IPS DF 6.9 (cell line): Measurements from ENCODE around the gene TCF4.

ENCODE experiments used
- DNase-seq: peaks from one replicate; pipeline ENCODE4 v3.0.0-alpha.2; 2013; ENCODE audit warnings: low read depth, low spot score
- H3K27ac ChIP-seq: one replicate; pipeline ENCODE4 v1.5.1; 2013; ENCODE audit warnings: low read length, control low read depth
- H3K27me3 ChIP-seq: 2 replicates; pipeline ENCODE4 v1.6.1; 2013; ENCODE audit warnings: mild to moderate bottlenecking, low read length; ENCODE audit not compliant: control insufficient read depth, insufficient read depth
- H3K36me3 ChIP-seq: 2 replicates; pipeline ENCODE4 v1.6.1; 2013; ENCODE audit warnings: low read length; ENCODE audit not compliant: control insufficient read depth, insufficient read depth
- H3K4me1 ChIP-seq: 2 replicates; pipeline ENCODE4 v1.6.1; 2013; ENCODE audit warnings: low read length; ENCODE audit not compliant: control insufficient read depth, insufficient read depth
- H3K4me3 ChIP-seq: 2 replicates; pipeline ENCODE4 v1.5.1; 2013; ENCODE audit warnings: mild to moderate bottlenecking, low read length
- H3K9me3 ChIP-seq: 2 replicates; pipeline ENCODE4 v1.6.1; 2013; ENCODE audit warnings: low read length, inconsistent platforms; ENCODE audit not compliant: control insufficient read depth, insufficient read depth
- WGBS: extraction: QIAGEN DNeasy Blood & Tissue Kit; methylation state at CpG from one replicate; pipeline ENCODE4 v1.1.7; 2013; ENCODE audit warnings: mixed read lengths, missing lambda C conversion rate; ENCODE audit not compliant: insufficient read length, insufficient coverage; 5-methylcytosine and 5-hydroxymethylcytosine counted together

Gene TCF4

GRCh38 chr18:55566456-55566935 is 21.5 kb downstream of the TCF4 start:
- no peak overlapping the region for H3K27ac ChIP-seq
- no peaks in the 10 kb centered on the region for H3K9me3 ChIP-seq
- H3K36me3 ChIP-seq, result no peaks in the 10 kb centered on the region
- no peaks in the 10 kb centered on the region for H3K4me1 ChIP-seq
- WGBS, result no CpG with 5 or more reads among the region's 2 CpGs
- DNase-seq, result no peak
- no peaks in the 10 kb centered on the region for H3K27me3 ChIP-seq
- H3K4me3 ChIP-seq, result no peak overlapping the region

GRCh38 chr18:55559739-55560138 is 28.3 kb downstream of the TCF4 start:
- DNase-seq, result no peak
- no peaks in the 10 kb centered on the region for H3K4me1 ChIP-seq

GRCh38 chr18:55557211-55557610 is 30.8 kb downstream of the TCF4 start:
- no peaks in the 10 kb centered on the region for H3K4me1 ChIP-seq
- no CpG with 5 or more reads among the region's 1 CpG for WGBS

More at GRCh38 chr18:55559739-55560138, 28.3 kb downstream of the TCF4 start:
- H3K27me3 ChIP-seq, result no peaks in the 10 kb centered on the region
- no peak overlapping the region for H3K4me3 ChIP-seq
- H3K36me3 ChIP-seq, result no peaks in the 10 kb centered on the region
- no peak overlapping the region for H3K27ac ChIP-seq
- H3K9me3 ChIP-seq, result no peaks in the 10 kb centered on the region
- WGBS, result no CpG with 5 or more reads among the region's 2 CpGs

GRCh38 chr18:55555395-55556027 is 32.5 kb downstream of the TCF4 start:
- Histone ChIP-seq H3K9me3 (no peaks in the 10 kb centered on the region), H3K36me3 (0 out of 2 replicates have a peak, but pooled peaks cover 2% of the 10 kb centered on the region), H3K4me3 (no peak overlapping the region), H3K4me1 (0 out of 2 replicates have a peak, but pooled peaks cover 1% of the 10 kb centered on the region), H3K27me3 (no peaks in the 10 kb centered on the region), H3K27ac (no peak overlapping the region)
- no peak for DNase-seq
- no CpG with 5 or more reads among the region's 4 CpGs for WGBS

More at GRCh38 chr18:55557211-55557610, 30.8 kb downstream of the TCF4 start:
- Histone ChIP-seq H3K4me3 (no peak overlapping the region), H3K27ac (no peak overlapping the region), H3K9me3 (no peaks in the 10 kb centered on the region), H3K27me3 (no peaks in the 10 kb centered on the region), H3K36me3 (no peaks in the 10 kb centered on the region)
- no peak for DNase-seq

GRCh38 chr18:55552526-55553189 is 35.3 kb downstream of the TCF4 start:
- Histone ChIP-seq H3K4me3 (no peak overlapping the region), H3K27me3 (no peaks in the 10 kb centered on the region), H3K4me1 (0 out of 2 replicates have a peak, but pooled peaks cover 3% of the 10 kb centered on the region), H3K9me3 (no peaks in the 10 kb centered on the region), H3K36me3 (0 out of 2 replicates have a peak, but pooled peaks cover 2% of the 10 kb centered on the region), H3K27ac (no peak overlapping the region)
- DNase-seq, result no peak
- no CpG with 5 or more reads among the region's 11 CpGs for WGBS

GRCh38 chr18:55551227-55551626 is 36.8 kb downstream of the TCF4 start:
- Histone ChIP-seq H3K4me3 (no peak overlapping the region), H3K27ac (no peak overlapping the region), H3K9me3 (no peaks in the 10 kb centered on the region), H3K4me1 (0 out of 2 replicates have a peak, but pooled peaks cover 3% of the 10 kb centered on the region), H3K27me3 (no peaks in the 10 kb centered on the region), H3K36me3 (0 out of 2 replicates have a peak, but pooled peaks cover 2% of the 10 kb centered on the region)
- no peak for DNase-seq
- WGBS, result no CpG with 5 or more reads among the region's 8 CpGs

GRCh38 chr18:55550471-55550870 is 37.5 kb downstream of the TCF4 start:
- no peaks in the 10 kb centered on the region for H3K27me3 ChIP-seq
- H3K4me3 ChIP-seq, result no peak overlapping the region
- DNase-seq, result no peak
- no peak overlapping the region for H3K27ac ChIP-seq
- 100% methylated on average over 2 of the region's 8 CpGs for WGBS
- 0 out of 2 replicates have a peak, but pooled peaks cover 2% of the 10 kb centered on the region for H3K36me3 ChIP-seq
- H3K4me1 ChIP-seq, result 0 out of 2 replicates have a peak, but pooled peaks cover 3% of the 10 kb centered on the region
- H3K9me3 ChIP-seq, result no peaks in the 10 kb centered on the region

- H3K4me3 ChIP-seq, result no peak overlapping the region
- H3K27me3 ChIP-seq, result no peaks in the 10 kb centered on the region
- DNase-seq, result no peak
- 0 out of 2 replicates have a peak, but pooled peaks cover 3% of the 10 kb centered on the region for H3K4me1 ChIP-seq
- 0 out of 2 replicates have a peak, but pooled peaks cover 2% of the 10 kb centered on the region for H3K36me3 ChIP-seq
- H3K27ac ChIP-seq, result no peak overlapping the region
- WGBS, result no CpG with 5 or more reads among the region's 5 CpGs
- H3K9me3 ChIP-seq, result no peaks in the 10 kb centered on the region
Observed at GRCh38 chr18:55549474-55550104, 38.4 kb downstream of the TCF4 start.

- H3K27ac ChIP-seq, result no peak overlapping the region
- no peaks in the 10 kb centered on the region for H3K9me3 ChIP-seq
- WGBS, result no CpG with 5 or more reads among the region's 5 CpGs
- no peak for DNase-seq
- H3K4me3 ChIP-seq, result no peak overlapping the region
- 0 out of 2 replicates have a peak, but pooled peaks cover 3% of the 10 kb centered on the region for H3K4me1 ChIP-seq
- 0 out of 2 replicates have a peak, but pooled peaks cover 2% of the 10 kb centered on the region for H3K36me3 ChIP-seq
- no peaks in the 10 kb centered on the region for H3K27me3 ChIP-seq
Observed at GRCh38 chr18:55547705-55548056, 40.3 kb downstream of the TCF4 start.
